Measurements from ENCODE around the gene DEFB129.
"Not testable (repeated sequence)": the region's sequence is repeated elsewhere in the genome, so short reads cannot be mapped to it uniquely, and the experiment has no call there.

DEFB129 gene

GRCh38 chr20:226958-227357 lies at the start of gene DEFB129:
DEFB129 (plus strand) TSS chr20:227258; CDS start chr20:227289, 31 bp downstream.
- DNase-seq, result no peak

GRCh38 chr20:184288-184687 lies 42.8 kb upstream of the DEFB129 start:
- DNase-seq, result no peak

- no peak for DNase-seq
Observed at GRCh38 chr20:187733-188132, 39.3 kb upstream of the DEFB129 start.

- DNase-seq, result no peak
Observed at GRCh38 chr20:189611-190010, 37.4 kb upstream of the DEFB129 start, which contains the start of gene DEFB128. DEFB128 (minus strand) TSS chr20:189711; CDS start chr20:189623, 88 bp downstream.

GRCh38 chr20:198225-198624 lies 28.8 kb upstream of the DEFB129 start:
- DNase-seq, result no peak

GRCh38 chr20:199996-200395 lies 27.1 kb upstream of the DEFB129 start:
- DNase-seq, result no peak

- DNase-seq, result not testable (repeated sequence)
Observed at GRCh38 chr20:203630-204029, 23.4 kb upstream of the DEFB129 start.

GRCh38 chr20:208942-209566 lies 18.0 kb upstream of the DEFB129 start:
- peak; percentile 1 to 53 for DNase-seq

- DNase-seq, result no peak
Observed at GRCh38 chr20:210809-211502, 16.1 kb upstream of the DEFB129 start.

- DNase-seq, result no peak
Observed at GRCh38 chr20:214383-214782, 12.7 kb upstream of the DEFB129 start.

GRCh38 chr20:215796-216195 lies 11.3 kb upstream of the DEFB129 start:
- no peak for DNase-seq

GRCh38 chr20:217266-217665 lies 9.8 kb upstream of the DEFB129 start:
- no peak for DNase-seq

GRCh38 chr20:219290-220115 lies 7.6 kb upstream of the DEFB129 start:
- peak; percentile 19 to 26 for DNase-seq

GRCh38 chr20:221258-221830 lies 5.7 kb upstream of the DEFB129 start:
- no peak for DNase-seq

GRCh38 chr20:225879-226278 lies 1.2 kb upstream of the DEFB129 start:
- DNase-seq, result not testable (repeated sequence)

GRCh38 chr20:227439-228105 lies 514 bp downstream of the DEFB129 start:
- no peak for DNase-seq

GRCh38 chr20:235891-236290 lies 8.8 kb downstream of the DEFB129 start:
- no peak for DNase-seq

GRCh38 chr20:237489-237888 lies 10.4 kb downstream of the DEFB129 start:
- DNase-seq, result no peak

- DNase-seq, result no peak
Observed at GRCh38 chr20:237929-238328, 10.9 kb downstream of the DEFB129 start.

- no peak for DNase-seq
Observed at GRCh38 chr20:242905-243304, 15.8 kb downstream of the DEFB129 start.

- DNase-seq, result no peak
Observed at GRCh38 chr20:251354-251753, 24.3 kb downstream of the DEFB129 start.

- no peak for DNase-seq
Observed at GRCh38 chr20:252801-253200, 25.7 kb downstream of the DEFB129 start.

- DNase-seq, result not testable (repeated sequence)
Observed at GRCh38 chr20:253447-253846, 26.4 kb downstream of the DEFB129 start.
